Hepatic stellate cell (primary cell): ENCODE measurements around the gene CBFB.

Experiments
- DNase-seq: peaks from one replicate; pipeline ENCODE4 v3.0.0; 2011; ENCODE audit warnings: low spot score

The CBFB gene

DNA sequence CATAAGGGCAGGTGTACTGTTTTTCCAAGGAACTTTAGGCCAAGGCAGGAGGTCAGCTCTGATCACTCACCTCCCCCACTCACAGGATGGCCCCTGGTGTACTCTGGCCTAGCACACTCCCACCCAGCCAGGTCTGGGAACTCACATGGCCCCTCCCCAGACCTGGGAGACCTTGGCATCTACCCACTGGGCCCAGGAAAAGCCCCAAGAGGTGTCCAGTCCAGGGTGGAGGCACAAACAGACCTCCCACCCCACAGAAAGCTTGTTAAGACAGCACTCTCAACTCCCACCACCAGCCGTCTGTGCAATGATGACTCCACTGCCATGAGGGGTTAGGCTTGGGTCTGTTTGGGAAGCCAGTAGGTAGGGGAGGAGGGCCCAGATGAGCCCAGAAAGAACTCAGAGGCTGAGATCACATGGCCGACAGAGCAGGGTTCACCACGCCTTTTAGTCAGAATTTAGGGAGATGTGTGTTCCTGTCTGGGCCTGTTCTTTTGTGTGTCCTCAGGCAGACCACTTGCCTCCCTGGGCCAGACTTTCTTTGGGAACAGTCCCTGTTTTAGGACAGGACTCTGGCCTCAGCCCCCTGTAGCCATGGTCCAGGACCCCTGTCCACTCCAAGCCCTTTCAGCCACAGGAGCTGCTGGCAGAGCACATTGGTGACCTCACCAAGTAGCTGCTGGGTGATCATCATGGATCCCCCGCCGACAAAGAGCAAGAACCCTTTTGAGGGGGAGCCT is 12.1 kb upstream of the CBFB start:
- no peak for DNase-seq

DNA sequence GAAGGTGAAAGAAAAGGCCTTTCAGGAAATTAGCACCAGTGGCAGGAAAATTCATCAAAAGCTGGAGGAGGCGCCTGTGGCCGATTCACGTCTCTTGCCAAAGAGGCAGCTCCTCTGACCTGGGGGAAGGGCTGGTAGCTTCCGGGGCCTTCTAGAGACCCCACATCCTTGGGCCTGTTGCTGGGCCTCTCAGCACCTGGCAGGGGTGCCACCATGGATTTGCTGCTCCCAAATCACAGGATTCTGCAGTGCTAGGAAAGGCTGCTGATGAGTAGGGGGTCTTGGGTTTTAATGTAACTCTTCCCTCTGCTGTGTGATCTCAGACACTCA is 11.6 kb upstream of the CBFB start:
- no peak for DNase-seq

DNA sequence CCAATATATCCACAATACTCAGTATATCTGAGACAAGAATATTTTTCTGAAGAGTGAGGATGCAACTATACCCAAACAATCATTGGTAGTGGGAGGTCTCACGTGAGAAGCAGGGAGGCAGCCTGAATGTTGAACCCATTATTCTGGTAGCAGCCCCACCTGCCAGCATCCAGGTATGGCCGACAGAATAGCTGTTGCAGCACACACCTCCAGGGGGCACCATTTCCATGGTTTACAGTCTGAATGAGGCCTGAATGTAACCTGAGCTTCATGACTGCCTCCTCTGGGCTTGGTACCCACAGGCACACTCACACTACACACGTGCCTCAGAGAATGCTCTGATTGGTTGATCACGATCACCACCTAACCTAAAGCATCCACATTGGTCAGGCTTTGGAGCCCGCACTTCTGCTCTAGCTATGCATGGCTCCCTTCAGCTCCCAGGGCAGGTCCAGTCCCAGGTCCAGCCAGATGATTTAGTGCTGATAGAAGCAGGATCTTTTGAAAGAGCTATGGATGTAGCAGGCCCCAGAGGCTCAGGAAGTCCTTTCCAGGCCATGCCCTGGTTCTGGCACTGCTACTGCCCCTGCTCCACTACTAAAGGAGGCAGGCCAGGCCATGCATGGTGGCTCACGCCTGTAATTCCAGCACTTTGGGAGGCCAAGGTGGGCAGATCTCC is 11.0 kb upstream of the CBFB start:
- DNase-seq = peak; percentile 89

DNA sequence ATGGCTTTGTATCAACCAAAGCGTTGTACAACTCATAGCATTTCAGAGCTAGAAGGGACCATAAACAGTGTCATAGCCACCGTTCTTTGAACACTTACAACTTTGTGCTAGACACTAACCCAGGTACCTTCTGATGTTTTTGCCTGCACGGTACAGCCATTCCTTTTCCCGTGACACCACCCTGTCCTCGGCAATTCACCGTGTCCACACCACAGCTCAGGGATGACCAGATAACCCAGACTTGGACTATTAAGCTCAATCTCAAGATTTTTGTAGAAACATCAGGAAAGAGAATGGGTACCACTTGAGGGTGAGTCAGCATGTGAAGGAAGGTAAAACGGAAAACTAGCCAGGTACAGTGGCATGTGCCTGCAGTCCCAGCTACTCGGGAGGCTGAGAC is 9.8 kb upstream of the CBFB start:
- DNase-seq = no peak

DNA sequence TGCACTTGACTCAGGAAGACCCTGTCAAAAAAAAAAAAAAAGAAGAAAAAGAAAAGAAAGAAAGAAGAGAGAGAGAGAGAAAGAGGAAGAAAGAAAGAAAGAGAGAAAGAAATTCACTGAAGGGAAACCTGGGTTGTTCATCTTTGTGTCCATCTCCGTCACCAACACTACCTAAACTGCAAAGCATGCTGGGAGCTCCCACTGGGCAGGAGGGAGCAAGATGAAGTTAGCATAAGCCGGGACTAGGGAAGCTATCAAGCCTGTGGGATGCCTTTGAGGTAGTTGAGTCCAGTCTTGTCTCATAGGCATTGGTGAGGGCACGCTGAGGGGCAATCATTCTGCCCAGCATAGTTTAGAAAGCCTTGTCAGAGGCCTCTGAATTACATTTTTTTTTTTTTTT is 7.6 kb upstream of the CBFB start:
- DNase-seq = no peak

DNA sequence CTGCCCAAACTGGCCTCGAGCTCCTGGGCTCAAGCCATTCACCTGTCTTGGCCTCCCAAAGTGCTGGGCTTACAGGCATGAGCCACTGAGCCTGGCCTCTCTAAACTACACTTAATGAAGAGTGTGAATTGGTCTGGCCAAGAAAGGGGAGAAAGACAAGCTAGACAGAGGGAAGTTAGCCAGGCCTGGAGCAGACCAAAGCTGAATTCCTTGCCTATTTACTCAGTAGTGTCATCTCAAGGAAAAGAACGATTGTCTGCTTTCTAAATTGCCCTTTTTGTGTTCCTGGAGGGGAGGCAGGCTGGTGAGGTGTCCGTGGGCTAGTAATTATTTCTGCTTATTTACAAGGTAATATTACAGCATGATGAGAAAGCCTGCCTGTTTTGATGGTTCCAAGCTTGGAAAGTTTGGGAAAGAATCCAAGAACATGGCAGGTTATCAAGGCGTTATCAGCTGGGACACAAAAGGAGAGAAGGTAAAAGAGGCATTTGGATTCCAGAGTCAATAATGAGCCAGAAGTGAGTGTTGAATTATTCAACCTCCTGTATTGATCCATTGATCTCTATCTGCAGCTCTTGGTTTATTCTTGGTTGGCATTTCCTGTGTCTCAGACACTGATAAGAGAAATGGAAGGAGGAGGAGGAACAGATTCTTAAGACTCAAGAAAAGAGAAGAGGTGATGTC is 6.3 kb upstream of the CBFB start:
- no peak for DNase-seq

DNA sequence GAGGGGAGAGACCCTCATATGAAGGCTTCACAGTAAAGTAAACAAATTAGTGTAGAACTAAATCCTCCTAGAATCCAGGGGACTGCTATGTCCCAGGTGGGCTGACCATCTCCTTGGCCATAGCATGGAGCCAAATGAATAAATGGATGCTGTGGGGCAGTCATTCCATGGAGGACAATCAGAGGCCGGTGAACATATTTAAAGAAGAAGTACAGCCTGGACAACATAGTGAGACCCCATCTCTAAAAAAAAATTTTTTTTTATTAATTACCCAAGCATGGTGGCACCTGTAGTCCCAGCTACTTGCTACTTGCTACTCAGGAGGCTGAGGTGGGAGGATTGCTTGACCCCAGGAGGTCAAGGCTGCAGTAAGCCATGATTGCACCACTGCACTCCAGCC is 5.3 kb upstream of the CBFB start:
- DNase-seq = no peak

DNA sequence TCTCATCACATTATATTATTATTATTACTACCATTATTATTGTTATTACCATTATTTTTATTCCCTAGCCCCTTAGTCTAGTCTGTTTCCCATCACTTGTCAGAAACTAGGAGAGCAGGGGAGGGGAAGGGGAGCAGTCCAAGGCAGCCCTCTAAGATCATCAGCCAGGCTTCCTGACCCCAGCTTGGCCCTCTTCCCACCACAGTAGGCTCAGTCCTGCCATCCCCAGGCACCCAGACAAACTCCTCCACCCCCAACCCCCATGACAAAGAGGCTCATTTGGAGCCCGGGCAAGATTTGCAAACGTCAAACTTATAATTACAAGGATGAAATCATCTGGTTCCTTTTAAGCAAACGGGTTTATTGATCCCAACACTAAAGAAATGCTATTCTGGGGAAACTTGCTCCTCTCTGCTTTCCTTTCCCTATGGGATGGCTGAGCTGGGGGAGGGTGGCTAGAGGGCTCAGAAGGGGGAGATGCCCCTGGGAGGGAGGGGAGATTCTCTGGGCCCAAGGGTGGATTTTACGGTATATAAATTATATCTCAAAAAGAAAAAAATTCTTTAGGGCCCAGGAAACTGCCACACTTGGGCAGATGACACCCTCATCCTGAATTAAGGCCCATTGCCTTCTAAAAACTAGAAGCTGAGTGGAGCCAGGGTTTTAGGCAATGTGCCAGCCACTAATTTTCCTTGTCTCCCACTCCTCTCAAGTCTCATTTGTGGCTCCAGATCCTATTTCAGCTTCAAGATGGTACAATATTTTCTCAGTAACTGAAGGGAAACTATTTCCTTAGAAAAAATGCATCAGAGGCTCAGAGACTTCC is 4.4 kb upstream of the CBFB start:
- DNase-seq = no peak

DNA sequence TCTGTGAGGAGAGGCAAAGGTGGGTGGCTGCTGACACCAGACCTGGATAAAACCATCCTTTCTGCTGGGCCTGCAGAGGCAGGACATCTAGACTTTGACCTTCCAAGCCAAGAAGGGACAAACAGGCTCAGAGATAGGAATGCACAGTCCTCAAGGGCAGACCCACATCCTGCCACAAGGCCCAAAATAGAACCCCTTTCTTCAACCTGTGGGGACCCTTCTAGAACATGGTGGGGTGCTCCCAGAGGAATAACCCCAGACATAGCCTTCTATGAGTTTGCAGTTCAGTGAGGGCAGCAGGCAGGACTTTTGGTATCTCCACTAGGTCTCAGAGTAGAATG is 3.8 kb upstream of the CBFB start:
- no peak for DNase-seq

DNA sequence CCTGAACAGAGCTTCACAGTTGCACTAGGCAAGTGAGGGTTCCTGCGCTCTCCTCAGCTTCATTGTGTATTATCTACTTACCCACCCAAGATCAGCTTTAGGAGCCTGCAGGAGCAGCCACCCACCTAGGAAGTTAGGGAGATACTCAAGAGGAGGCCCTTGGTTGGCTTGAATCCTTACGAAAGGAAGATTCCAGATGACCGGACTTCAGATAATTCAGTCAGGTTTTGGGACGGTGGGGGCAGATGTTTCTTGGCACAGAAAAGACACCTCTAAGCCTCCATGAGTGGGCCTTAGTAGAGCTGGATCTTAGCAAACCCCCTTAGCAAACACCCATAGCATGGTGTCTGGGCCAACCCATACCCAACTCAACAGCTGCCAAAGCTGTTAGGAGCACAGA is 2.4 kb upstream of the CBFB start:
- no peak for DNase-seq

DNA sequence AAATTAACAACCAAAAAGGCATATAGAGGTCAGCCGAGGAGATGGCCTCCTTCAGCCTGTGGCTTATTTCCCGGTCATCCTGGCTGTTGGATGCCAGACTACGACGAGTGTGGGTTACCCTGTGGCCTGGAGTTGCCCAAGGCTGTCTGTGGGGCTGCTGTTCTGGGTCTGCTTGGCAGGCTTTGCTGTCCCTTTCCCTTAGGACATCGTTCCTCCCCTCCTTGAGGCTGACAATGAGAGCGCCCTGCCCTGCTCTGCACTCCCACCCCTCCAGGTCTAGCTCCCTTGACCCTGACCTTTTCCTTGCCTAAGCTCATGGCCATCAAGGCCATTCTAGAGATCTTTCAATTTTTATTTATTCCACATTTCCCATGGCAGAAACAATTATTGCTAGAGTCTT is 1.9 kb upstream of the CBFB start:
- DNase-seq = no peak

DNA sequence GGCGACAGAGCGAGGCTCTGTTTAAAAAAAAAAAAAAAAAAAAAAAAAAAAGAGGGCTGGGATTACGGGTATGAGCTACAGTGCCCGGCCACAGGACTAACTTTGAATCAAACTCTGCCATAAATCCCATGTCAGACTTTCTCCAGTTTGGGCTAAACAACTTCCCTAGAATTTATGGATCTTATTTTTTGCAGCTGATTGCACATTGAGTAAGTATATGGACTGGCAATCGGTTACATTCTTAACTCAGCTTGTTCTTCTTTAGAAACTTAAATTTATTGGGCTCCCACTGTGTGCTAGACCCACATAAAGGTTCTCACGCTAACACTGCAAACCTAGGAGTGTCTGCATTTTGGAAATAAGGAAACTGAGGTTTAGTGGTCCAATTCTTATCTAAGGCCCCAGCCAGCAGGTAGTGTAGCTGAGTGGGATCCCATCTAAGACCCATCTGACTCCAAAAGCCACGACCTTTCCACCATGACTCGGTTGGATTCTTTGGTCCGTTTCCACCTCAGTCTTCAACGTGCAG is 718 bp upstream of the CBFB start:
- DNase-seq = no peak

DNA sequence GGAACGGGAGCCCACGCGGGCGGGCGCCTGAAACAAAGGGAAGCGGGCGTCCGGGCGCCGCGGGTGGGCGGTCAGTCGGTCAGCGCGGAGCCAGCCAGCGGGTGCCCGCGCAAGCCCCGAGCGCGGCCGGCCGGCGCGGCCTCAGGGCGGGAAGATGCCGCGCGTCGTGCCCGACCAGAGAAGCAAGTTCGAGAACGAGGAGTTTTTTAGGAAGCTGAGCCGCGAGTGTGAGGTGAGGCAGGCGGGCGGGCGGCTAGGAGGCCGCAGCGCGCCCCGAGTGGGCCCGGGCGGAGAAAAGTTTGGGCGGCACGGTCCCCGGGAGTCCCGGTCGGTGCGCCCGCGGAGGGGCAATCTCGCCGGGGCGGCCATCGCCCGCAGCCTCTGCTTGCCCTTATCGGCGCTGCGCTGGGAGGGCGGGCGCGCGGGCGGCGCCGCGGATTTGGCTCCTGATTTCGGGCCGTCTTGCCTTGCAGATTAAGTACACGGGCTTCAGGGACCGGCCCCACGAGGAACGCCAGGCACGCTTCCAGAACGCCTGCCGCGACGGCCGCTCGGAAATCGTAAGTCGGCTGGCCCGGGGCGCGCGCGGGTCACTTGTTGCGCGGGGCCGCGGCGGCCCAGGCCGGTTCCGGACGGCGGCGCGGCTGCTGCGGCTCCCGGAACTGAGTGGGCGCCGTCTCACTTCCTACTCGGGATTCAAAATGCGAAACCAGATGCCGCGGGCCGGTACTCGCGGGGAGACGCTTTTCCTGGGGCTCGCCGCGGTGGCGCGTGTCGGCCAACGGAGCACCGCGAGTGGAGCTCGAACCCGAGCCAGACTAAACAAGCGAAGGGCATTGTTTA is 526 bp downstream of the CBFB start:
- DNase-seq = peak; percentile 65

DNA sequence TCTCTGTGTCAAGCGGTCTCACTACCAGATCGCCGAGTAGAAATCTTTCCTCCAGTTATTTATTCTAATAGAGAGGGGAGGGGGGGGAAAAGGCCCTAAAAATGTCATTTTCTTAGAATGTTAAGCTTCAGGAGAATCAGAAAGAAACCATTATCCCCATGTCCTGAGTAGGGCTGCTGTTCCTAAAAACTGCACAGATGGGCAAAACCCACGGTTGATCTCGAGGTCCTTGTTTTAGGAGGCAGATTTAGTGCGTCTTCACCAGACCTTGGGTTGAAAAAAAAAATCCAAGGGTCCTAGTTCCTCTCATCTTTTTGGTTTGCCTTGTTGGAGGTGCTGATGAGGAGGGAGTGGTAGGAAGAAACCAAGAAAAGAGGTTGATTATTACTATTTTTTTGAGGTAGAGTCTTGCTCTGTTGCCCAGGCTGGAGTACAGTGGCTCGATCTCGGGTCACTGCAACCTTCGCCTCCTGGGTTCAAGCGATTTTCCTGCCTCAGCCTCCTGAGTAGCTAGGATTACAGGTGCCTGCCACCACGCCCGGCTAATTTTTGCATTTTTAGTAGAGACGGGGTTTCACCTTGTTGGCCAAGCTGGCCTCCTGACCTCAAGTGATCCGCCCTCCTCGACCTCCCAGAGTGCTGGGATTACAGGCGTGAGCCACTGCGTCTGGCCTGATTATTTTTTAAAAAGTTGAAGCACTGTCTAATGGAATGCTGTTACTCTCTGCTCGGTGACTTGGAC is 1.4 kb downstream of the CBFB start:
- DNase-seq = no peak

DNA sequence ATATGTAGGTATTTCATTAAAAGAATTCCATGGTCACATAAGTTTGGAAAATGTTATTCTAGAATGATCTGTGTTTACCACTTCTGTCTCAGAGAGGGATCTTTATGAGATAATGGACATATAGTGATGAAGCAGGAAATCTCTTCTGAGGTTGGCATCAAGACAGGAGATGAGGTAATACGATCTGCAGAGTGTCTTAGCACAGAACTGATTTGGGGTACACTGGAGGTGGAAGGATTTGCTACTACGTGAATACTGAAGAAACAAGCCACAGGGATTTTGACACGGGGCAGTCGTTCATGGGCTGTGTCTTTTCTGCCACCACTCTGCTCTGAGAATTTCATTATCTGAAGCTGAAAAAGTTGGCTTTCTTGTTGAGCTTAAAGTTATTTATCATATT is 5.5 kb downstream of the CBFB start:
- DNase-seq = no peak

DNA sequence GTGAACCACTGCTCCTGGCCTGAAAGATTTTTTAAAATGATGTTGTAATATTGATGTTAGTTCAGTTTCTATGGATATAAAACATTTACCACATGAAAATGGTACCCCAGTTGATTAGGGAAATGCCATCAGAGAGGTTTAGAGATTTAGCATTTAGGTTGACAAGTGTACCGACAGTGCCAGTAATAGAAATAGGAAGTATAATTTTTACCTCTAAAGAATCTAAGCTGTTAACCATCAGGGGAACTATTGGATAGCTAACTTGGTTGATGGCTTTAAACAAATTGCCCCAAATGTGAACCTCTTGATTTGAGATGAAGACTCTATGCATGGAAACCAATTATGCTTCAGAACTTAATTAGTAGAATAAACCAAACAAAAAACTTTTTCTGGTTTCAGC is 6.4 kb downstream of the CBFB start:
- DNase-seq = no peak

DNA sequence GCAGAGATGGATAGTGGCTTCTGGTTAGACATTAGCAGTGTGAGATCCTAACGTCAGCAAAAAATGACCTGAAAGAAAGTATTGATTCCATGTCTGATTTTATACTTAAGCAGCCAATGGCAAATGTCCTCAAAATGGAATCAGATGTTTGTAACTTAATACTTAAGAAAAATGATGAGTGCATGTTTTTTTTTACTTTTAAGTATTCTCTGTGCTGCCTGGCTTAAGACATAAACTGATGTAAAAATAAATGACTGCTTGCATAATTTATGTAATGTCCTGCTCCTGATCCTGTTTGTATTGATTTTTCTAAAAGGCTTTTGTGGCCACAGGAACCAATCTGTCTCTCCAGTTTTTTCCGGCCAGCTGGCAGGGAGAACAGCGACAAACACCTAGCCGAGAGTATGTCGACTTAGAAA is 7.4 kb downstream of the CBFB start:
- DNase-seq = no peak

DNA sequence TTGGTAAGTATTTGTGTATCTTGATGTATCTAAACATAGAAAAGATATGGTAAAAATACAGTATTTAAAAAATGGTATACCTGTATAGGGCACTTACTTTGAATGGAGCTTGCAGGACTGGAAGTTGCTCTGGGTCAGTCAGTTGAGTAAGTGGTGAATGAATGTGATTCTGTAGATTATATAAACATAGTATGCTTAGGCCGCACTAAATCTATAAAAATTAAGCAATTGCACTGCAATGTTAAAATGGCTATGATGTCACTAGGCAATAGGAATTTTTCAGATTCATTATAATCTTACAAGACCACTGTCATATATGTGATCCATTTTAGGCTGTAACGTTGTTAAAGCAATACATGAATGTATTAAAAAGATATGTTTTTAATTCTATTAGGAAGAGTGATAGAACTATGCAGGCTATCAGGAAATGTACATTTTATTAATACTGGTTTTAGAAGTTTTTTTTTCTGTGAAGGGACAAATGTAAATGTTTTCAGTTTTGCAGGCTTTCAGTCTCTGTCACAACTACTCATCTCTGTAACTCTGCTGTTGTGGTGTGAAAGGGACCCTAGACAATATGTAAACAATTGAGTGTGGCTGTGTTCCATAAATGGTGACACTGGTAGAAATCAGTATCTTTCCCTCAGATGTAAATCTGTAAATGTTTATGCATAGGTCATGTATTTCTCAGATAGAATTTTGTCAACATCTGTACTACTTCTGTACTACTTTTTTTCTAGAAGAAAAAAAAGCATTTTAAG is 10.5 kb downstream of the CBFB start:
- DNase-seq = no peak

DNA sequence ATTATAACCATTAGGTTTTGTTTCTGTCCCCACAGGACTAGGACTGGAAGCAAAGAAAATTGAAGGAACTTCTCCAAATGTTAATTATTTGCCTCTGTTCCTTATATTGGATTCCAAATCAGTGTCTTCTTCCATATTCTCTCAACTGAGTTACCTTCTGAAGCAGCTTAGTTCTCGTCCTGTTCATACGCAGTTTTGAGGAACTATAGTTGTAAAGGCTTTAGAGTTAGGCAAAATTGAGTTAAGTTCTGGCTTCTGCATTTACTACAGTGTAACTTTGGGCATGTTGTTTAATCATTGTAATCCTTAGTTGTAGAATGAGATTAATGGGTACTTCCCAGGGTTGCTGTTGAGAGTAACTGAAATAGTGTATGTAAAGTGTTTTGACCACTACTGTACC is 11.2 kb downstream of the CBFB start:
- no peak for DNase-seq

DNA sequence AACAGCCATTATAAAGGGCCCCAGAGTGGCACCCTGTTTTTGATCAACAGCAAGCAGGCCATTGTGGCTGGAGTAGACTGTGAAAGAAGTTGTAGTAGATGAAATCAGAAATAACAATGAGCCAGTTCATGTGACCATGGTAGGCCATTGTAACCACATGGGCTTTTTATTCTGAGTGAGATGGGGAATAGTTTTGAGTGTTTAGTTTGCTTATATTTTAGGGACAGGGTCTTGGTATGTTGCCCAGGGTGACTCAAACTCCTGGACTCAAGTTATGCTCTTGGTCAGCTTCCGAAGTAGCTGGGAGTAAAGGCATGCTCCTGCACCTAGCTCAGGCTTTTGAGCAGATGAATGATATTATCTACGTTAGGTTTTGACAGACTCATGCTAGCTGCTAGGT is 12.0 kb downstream of the CBFB start:
- no peak for DNase-seq
